ENCODE measurements around the gene AKAP8L.
"Not testable (repeated sequence)": the region's sequence is repeated elsewhere in the genome, so short reads cannot be mapped to it uniquely, and the experiment has no call there.

The AKAP8L gene

GRCh38 chr19:15379083-15379998, 39.4 kb downstream of the AKAP8L start, which contains the start of gene AKAP8:
TSS of gene AKAP8 (minus strand) at chr19:15379787. CDS start at chr19:15379731, 56 bp downstream.
- peak; percentile 99 for DNase-seq

GRCh38 chr19:15378534-15379082, 40.2 kb downstream of the AKAP8L start:
- DNase-seq, result peak; percentile 36 to 55

DNA sequence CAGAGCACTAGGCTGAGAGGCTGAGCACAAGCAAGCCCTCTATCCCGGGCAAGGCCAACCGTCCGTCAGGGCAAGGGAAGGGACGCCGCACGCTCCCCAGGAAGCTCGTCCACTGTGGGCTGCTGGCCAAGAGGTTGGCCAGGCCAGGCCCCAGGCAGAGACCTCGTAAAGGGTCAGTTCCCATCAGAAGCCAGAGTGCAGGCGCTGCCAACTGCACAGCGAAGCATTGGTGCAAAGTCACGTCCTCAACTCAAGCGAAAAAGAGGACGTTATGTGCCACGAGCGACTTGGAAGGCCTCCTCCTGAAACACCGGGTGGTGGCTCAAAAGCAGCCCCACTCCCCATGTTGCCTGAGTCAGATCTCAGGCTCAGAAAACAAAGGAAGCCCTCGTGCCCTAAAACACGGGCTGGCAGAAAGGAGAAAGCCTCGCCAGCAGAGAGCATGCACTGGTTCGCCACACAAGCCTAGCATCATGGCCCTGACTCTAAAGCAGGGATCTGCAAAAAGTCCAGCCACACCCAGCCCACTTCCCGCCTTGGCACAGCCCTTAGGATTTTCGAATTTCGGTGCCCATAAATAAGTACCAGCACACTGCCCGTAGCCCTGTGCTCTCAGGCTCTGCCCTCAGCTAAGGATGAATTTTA, 43.9 kb downstream of the AKAP8L start:
- no peak for DNase-seq

- no peak for DNase-seq
Measured at GRCh38 chr19:15374105-15374651, 44.6 kb downstream of the AKAP8L start.

DNA sequence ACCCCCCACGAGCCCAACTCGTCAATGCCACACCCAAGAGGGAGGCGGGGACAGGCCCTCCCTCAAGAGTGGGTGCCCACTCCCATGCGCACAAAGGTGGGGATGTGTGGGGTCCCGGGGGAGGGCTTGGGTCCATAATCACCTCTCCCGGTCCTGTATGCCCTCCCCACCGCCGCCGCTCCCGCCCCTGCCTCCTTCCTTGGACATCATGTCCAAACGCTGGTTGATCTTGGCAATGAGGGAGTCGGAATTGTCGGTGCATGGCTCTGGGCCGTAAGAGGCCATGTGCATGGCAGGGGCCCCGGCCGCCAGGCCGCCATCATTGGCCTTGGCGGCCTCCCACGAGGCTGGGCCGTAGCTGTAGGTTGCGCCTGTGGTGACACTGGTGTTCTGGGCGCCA, 45.1 kb downstream of the AKAP8L start:
- no peak for DNase-seq

DNA sequence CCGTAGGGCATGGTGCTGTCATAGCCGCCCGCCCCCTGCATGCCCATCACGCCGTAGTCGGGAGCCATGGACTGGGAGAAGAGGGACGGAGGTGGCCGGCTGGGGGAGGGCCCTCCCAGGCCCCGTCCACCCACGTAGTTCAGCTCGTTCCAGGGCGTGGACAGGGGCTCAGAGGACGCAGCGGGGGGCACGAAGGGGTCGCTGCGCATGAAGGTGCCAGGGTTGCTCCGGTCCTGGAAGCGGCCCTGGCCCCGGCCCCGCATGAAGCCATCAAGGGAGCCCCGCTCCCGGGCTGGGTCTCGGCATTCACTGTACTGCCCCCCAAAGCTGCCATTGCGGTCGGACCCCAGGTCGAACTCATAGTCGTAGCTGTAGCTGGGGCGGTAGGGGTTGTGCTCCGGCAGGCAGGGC, 45.9 kb downstream of the AKAP8L start:
- DNase-seq, result no peak

DNA sequence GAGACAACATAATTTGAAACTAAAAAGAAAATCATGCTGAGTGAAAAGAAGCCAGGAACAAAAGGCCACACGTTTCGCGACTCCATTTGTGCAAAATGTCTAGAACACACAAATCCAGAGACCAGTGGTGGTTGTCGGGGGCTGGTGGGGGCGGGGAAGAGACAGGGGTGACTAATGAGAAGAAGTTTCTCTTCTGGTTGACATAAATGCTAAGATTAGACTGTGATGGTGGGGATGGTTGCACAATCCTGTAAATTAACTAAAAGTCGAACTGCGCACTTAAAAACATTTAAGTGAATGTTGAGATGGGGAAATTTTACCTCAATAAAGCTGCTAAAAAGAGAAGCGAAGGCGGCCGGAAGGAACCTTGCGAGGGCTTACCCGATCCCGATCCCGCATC, 46.3 kb downstream of the AKAP8L start:
- no peak for DNase-seq

GRCh38 chr19:15371786-15372380, 46.9 kb downstream of the AKAP8L start:
- no peak for DNase-seq

GRCh38 chr19:15371119-15371518, 47.7 kb downstream of the AKAP8L start:
- DNase-seq, result no peak

DNA sequence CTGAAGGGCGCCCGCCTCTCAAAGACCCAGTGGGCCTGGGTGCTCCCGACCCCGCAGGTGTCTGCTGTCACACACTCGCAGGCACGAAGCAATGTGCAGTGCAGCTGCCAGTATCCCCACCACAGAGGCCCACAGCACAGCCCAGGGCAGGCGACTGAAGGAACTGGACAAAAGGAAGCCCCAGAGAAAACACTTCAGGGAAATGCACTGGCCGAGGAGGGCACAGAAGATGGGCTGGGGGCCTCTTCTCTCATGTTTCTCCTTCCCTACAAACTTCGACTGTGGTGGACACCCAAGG, 49.2 kb downstream of the AKAP8L start:
- no peak for DNase-seq

DNA sequence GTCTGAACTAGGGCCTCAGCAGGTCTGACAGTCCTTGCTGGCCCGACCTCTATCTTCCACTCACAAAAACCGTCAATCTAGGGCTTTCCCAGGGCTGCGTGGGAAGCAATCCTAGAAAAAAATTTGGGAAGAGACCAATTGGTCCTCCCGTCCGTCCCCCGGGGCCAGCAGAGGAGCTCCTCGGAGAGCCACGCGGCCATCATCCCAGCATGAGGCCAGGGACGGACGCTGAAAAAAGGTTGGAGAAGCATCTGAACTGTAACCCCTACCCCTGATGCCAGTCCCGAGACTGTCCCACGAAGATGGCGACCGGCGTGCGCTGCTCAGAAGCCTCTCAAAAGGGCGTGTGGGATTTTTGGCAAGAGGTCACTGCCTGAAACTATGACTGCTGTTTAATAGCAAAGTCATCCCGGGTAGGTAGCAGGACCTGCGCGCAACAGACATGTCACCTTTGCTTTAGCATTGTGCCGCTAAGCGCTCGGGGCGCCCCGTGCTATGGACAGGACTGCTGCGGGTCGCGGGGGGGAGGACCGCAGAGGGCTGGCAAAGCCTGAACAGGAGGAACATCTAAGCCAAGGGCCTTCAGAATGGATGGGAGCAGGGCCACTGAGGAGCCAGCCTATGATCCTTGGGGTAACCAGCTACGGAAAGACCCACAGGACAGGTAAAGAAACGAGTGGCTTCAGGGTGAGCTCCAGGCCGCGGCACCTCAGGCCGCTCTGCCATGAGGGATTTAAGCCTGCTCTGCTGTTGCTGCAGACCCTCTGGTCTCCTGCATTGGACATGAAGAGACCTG, 49.8 kb downstream of the AKAP8L start:
- DNase-seq, result no peak

GRCh38 chr19:15368051-15368632, 50.6 kb downstream of the AKAP8L start:
- no peak for DNase-seq

DNA sequence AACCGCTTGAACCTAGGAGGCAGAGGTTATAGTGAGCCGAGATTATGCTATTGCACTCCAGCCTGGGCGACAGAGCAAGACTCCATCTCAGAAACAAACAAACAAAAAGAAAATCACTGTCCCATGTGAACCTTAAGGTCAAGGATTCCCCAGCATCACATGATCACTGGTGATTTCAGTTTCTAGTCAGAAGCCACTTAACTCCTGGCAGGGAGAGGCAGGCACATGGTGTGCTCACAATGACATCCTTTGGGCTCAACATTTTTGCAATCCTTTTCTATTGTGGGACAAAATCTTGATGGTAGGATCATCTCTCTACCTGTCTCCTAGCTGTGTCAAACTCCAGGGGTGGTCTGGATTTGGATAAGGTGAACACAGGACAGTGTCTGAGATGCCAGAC, 51.3 kb downstream of the AKAP8L start:
- no peak for DNase-seq

GRCh38 chr19:15365264-15365663, 53.5 kb downstream of the AKAP8L start:
- DNase-seq, result no peak

GRCh38 chr19:15363791-15364190, 55.0 kb downstream of the AKAP8L start:
- not testable (repeated sequence) for DNase-seq

DNA sequence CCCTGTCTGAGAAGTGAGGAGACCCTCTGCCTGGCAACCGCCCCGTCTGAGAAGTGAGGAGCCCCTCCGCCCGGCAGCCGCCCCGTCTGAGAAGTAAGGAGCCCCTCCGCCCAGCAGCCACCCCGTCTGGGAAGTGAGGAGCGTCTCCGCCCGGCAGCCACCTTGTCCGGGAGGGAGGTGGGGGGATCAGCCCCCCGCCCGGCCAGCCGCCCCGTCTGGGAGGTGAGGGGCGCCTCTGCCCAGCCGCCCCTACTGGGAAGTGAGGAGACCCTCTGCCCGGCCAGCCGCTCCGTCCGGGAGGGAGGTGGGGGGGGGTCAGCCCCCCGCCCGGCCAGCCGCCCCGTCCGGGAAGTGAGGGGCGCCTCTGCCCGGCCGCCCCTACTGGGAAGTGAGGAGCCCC, 55.7 kb downstream of the AKAP8L start:
- not testable (repeated sequence) for DNase-seq

GRCh38 chr19:15360015-15360414, 58.8 kb downstream of the AKAP8L start:
- DNase-seq, result not testable (repeated sequence)

DNA sequence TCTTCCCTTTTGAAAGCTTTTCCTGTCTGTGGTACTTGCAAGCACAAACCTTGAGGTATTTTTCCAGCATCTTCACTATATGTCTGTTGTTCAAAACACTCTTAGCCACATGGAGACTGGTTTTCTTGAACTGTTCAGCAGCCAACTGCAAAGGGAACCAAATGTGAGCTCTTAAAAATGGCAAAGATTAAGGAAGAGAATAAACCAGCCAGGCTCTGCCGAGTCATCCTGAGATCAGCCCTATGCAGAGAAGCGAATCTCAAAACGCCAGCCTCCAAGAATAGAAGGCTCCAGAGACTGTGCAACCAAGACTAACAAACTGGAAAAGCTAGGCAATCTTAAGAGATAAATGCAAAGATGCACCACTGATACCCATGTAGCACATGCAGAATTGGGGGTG, 59.9 kb downstream of the AKAP8L start:
- no peak for DNase-seq

DNA sequence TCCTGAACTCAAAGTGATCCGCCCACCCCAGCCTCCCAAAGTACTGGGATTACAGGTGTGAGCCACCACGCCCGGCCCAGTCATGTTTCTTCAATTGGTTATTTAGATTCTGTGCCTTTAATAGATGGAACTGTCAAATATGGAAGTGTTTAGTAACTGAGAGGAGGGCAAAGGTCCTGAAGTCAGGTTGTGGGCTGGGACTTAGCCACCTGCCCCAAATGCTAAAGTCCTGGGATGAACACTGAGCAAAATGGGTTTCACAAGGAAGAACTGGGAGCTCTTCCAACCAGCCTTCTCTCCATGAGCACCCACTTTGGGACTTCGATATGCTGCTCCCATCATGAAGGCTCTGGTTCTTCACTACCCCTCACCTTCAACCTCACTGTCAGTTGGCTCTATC, 60.9 kb downstream of the AKAP8L start:
- no peak for DNase-seq

- no peak for DNase-seq
Measured at GRCh38 chr19:15354566-15355296, 64.1 kb downstream of the AKAP8L start.

DNA sequence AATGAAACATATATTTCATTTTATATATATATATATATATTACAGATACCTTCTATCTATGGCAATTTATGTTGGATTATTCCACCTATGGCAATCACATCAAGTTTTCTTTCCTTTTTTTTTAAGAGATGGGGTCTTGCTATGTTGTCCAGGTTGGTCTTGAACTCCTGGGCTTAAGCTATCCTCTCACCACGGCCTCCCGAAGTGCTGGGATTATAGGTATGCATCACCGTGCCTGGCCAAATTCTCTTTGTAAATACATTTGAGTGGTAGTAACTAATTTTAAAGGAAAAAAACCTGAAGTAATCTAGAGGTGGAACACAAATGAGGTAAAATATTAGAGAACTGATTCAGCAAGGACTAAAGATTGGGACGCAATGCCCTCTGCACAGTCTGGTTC, 64.9 kb downstream of the AKAP8L start:
- no peak for DNase-seq

Data from CD4-positive, alpha-beta T cell treated with Interferon alpha-2 for 1 hour (primary cell).